GM12878 (cell line): Measurements from ENCODE around the gene RESP18. TPM values are rescaled to one million over a fixed set of nuclear protein-coding genes. Genes with fewer than 3 reads are reported as not detected.

Experiments
- ATAC-seq: fragments of 200-7000 bp; cut with Tn5 transposase; 3 replicates; pipeline ENCODE4 v1.9.1; 2020; ENCODE audit warnings: mild to moderate bottlenecking, moderate library complexity
- BruUV-seq: library from RNA; stranded (reverse); fragments of 400-500 nt; replicated peaks from 2 replicates; lab custom pipeline; 2021; lab: Mats Ljungman, UMichigan
- CTCF ChIA-PET: fragments of 300-600 bp; sonication (Branson Sonifier 250); formaldehyde crosslinking; extraction: SDS; loops from one replicate; lab custom pipeline; 2021; ENCODE audit warnings: inconsistent platforms; lab: Yijun Ruan, JAX
- POLR2A ChIA-PET: fragments of 350-600 bp; formaldehyde crosslinking; extraction: SDS; loops from one replicate; lab custom pipeline; 2021; ENCODE audit warnings: inconsistent platforms; lab: Charles Lee
- RAD21 ChIA-PET: fragments of 300-600 bp; sonication (Branson Sonifier 250); formaldehyde crosslinking; loops from one replicate; lab custom pipeline; 2023; ENCODE audit warnings: antibody characterized with exemption; ENCODE audit not compliant: unreplicated experiment; lab: Charles Lee
- SMC1A ChIA-PET: fragments of 300-600 bp; sonication (Branson Sonifier 250); formaldehyde crosslinking; loops from one replicate; lab custom pipeline; 2023; ENCODE audit not compliant: unreplicated experiment, uncharacterized antibody; lab: Charles Lee
- DNase-seq: peaks from one replicate; pipeline ENCODE4 v3.0.0-alpha.2; 2011; ENCODE audit warnings: low read depth, low spot score
- FAIRE-seq: peaks from 3 replicates; lab custom pipeline; 2011; peaks lifted over from hg19 to GRCh38; lab: Jason Lieb, UNC
- H2AFZ ChIP-seq: 2 replicates; pipeline ENCODE4 v1.6.0; 2011; ENCODE audit warnings: low read depth, low read length, control low read depth; ENCODE audit not compliant: control insufficient read depth
- H3K27ac ChIP-seq: 2 replicates; pipeline ENCODE4 v1.5.1; 2011; ENCODE audit warnings: control low read depth; ENCODE audit not compliant: control insufficient read depth, insufficient read depth
- H3K27me3 ChIP-seq, 2 experiments: replicated peaks in 1 of 2; 2 replicates each; pipeline versions ENCODE4 v1.6.0 to v1.6.1; 2011; ENCODE audit warnings: low read length in 1 of 2; ENCODE audit not compliant: control insufficient read depth in 2 of 2, insufficient read depth in 2 of 2
- H3K36me3 ChIP-seq, 2 experiments: 2 replicates each; pipeline ENCODE4 v1.5.1; 2011; ENCODE audit warnings: low read length in 1 of 2; ENCODE audit not compliant: control insufficient read depth in 2 of 2, insufficient read depth in 2 of 2
- H3K4me1 ChIP-seq: 2 replicates; pipeline ENCODE4 v1.6.1; 2011; ENCODE audit warnings: mild to moderate bottlenecking, low read length, moderate library complexity, mixed read lengths; ENCODE audit not compliant: control insufficient read depth, insufficient read depth
- H3K4me2 ChIP-seq: 2 replicates; pipeline ENCODE4 v1.6.0; 2011; ENCODE audit warnings: control low read depth; ENCODE audit not compliant: control insufficient read depth, insufficient read depth
- H3K4me3 ChIP-seq: fragments of 200-600 bp; sonication (generic); 2 replicates; pipeline ENCODE4 v1.5.1; 2016
- H3K79me2 ChIP-seq: 2 replicates; pipeline ENCODE4 v1.6.0; 2011; ENCODE audit warnings: low read length; ENCODE audit not compliant: control insufficient read depth, insufficient read depth
- H3K9ac ChIP-seq: 2 replicates; pipeline ENCODE4 v1.8.0; 2011; ENCODE audit warnings: low read length, control low read depth, mixed read lengths; ENCODE audit not compliant: control insufficient read depth, insufficient read depth
- H3K9me3 ChIP-seq: replicated peaks from 3 replicates; pipeline ENCODE4 v1.5.1; 2011; ENCODE audit warnings: mild to moderate bottlenecking, low read length; ENCODE audit not compliant: control insufficient read depth, insufficient read depth
- H4K20me1 ChIP-seq: 2 replicates; pipeline ENCODE4 v1.6.0; 2011; ENCODE audit not compliant: control insufficient read depth, insufficient read depth
- CBX3 ChIP-seq: fragments of 200-600 bp; sonication (generic); IDR thresholded peaks from 2 replicates; pipeline ENCODE4 v1.6.1; 2016; ENCODE audit warnings: low read depth, borderline replicate concordance
- CBX5 ChIP-seq: sonication (generic); IDR thresholded peaks from 2 replicates; pipeline ENCODE4 v1.6.1; 2016; ENCODE audit warnings: low read depth, moderate library complexity, mild to moderate bottlenecking, inconsistent platforms
- CHD2 ChIP-seq: IDR thresholded peaks from 2 replicates; pipeline ENCODE4 v1.6.1; 2011; ENCODE audit warnings: low read depth, low read length, improper control_type of control experiment, borderline replicate concordance
- EED ChIP-seq: sonication (generic); IDR thresholded peaks from 2 replicates; pipeline ENCODE4 v1.6.1; 2016; ENCODE audit warnings: antibody characterized with exemption, low read depth
- FOXK2 ChIP-seq: fragments of 450-650 bp; IDR thresholded peaks from 2 replicates; pipeline ENCODE4 v1.6.1; 2017; ENCODE audit warnings: mild to moderate bottlenecking, moderate library complexity
- HCFC1 ChIP-seq: fragments of 150-350 bp; IDR thresholded peaks from 2 replicates; pipeline ENCODE4 v1.6.1; 2014; ENCODE audit warnings: low read length
- JUND ChIP-seq: IDR thresholded peaks from 2 replicates; pipeline ENCODE4 v1.6.1; 2012; ENCODE audit warnings: low read depth, mild to moderate bottlenecking, low read length, improper control_type of control experiment, moderate library complexity
- KDM1A ChIP-seq: fragments of 200-600 bp; sonication (generic); IDR thresholded peaks from 2 replicates; pipeline ENCODE4 v1.6.1; 2016; ENCODE audit warnings: borderline replicate concordance
- SIX5 ChIP-seq: IDR thresholded peaks from 2 replicates; pipeline ENCODE4 v1.6.1; 2011; ENCODE audit warnings: mild to moderate bottlenecking, low read depth, low read length, moderate library complexity; ENCODE audit not compliant: severe bottlenecking
- SMC3 ChIP-seq: IDR thresholded peaks from 2 replicates; pipeline ENCODE4 v1.6.1; 2011; ENCODE audit warnings: low read length, improper control_type of control experiment, borderline replicate concordance
- SPI1 ChIP-seq: IDR thresholded peaks from 2 replicates; pipeline ENCODE4 v1.6.1; 2011; ENCODE audit warnings: low read depth, mild to moderate bottlenecking, low read length, moderate library complexity, borderline replicate concordance; ENCODE audit not compliant: insufficient read depth
- SUPT20H ChIP-seq: IDR thresholded peaks from 2 replicates; pipeline ENCODE4 v1.6.1; 2011; ENCODE audit warnings: low read depth, mild to moderate bottlenecking, low read length, moderate library complexity, borderline replicate concordance; ENCODE audit not compliant: control insufficient read depth
- TCF3 ChIP-seq: IDR thresholded peaks from 2 replicates; pipeline ENCODE4 v1.6.1; 2012; ENCODE audit warnings: low read depth, mild to moderate bottlenecking, low read length, borderline replicate concordance; ENCODE audit not compliant: insufficient read depth
- ZSCAN29 ChIP-seq: fragments of 450-650 bp; IDR thresholded peaks from 2 replicates; pipeline ENCODE4 v1.6.1; 2017; ENCODE audit warnings: mild to moderate bottlenecking, moderate library complexity
- WGBS: methylation state at CpG from one replicate; pipeline ENCODE4 v1.1.6; 2016; ENCODE audit warnings: low lambda C conversion rate; ENCODE audit not compliant: insufficient replicate concordance, insufficient coverage; ENCODE audit errors: missing lambda C conversion rate; 5-methylcytosine and 5-hydroxymethylcytosine counted together
- in situ Hi-C: fragments of 300-500 bp; cut with MboI; formaldehyde crosslinking; loops from 9 replicates; pipeline ENCODE4 v1.14.3; 2018; ENCODE audit warnings: mixed read lengths
- intact Hi-C: fragments of 100-400 bp; cut with micrococcal nuclease; formaldehyde crosslinking; loops from one replicate; pipeline ENCODE4 v1.14.2; 2022; ENCODE audit not compliant: unreplicated experiment
- polyA plus RNA-seq, 11 experiments: library from polyadenylated mRNA; depleted of rRNA in 4 of 11; unstranded in 6 of 11; stranded (reverse) in 5 of 11; fragments of >200 nt; fragmentation: Nextera tagmentation in 4 of 11; fragmentation: Illumina TruSeq in 1 of 11; extraction: Ambion mirVana in 4 of 11; extraction: Trizol in 1 of 11; gene quantifications; 1 replicate in 1 of 11; 2 replicates in 10 of 11; pipeline versions ENCODE4 v1.2.1 to v1.2.3, GENCODE V29; 2011 to 2016; ENCODE audit warnings: inconsistent platforms in 2 of 11, missing spikeins in 2 of 11, low read depth in 1 of 11
- total RNA-seq, 4 experiments: library from RNA; depleted of rRNA in 3 of 4; stranded (reverse); fragments of >200 nt in 3 of 4; fragmentation: Illumina TruSeq in 1 of 4; extraction: Trizol in 1 of 4; gene quantifications; 2 replicates each; pipeline versions ENCODE4 v1.2.1 to v1.2.3, GENCODE V29; 2013 to 2021
- TF ChIP-seq, protein P1 (sequence below): fragments of 450-650 bp; IDR thresholded peaks from 2 replicates; pipeline ENCODE4 v1.6.1; 2017; ENCODE audit warnings: mild to moderate bottlenecking, moderate library complexity
- TF ChIP-seq, protein P2 (sequence below): fragments of 450-650 bp; IDR thresholded peaks from 2 replicates; pipeline ENCODE4 v1.6.1; 2017; ENCODE audit warnings: mild to moderate bottlenecking, low read depth, inconsistent platforms; ENCODE audit not compliant: poor library complexity, severe bottlenecking
- TF ChIP-seq, protein P3 (sequence below), 3 experiments: IDR thresholded peaks in 2 of 3; conservative IDR thresholded peaks in 1 of 3; 2 replicates each; pipeline ENCODE4 v1.5.1; 2011; ENCODE audit warnings: low read depth in 3 of 3, low read length in 3 of 3, mild to moderate bottlenecking in 3 of 3, control low read depth in 2 of 3, moderate library complexity in 2 of 3, inconsistent platforms in 1 of 3, mixed read lengths in 1 of 3; ENCODE audit not compliant: control insufficient read depth in 2 of 3, insufficient read depth in 1 of 3; ENCODE audit errors: extremely low read depth in 1 of 3

Gene RESP18
- total and polyA plus RNA-seq, 10 of the 15 experiments (the other 5 are each of a cell fraction or from before 2014, with no cell fraction given): not detected

DNA sequence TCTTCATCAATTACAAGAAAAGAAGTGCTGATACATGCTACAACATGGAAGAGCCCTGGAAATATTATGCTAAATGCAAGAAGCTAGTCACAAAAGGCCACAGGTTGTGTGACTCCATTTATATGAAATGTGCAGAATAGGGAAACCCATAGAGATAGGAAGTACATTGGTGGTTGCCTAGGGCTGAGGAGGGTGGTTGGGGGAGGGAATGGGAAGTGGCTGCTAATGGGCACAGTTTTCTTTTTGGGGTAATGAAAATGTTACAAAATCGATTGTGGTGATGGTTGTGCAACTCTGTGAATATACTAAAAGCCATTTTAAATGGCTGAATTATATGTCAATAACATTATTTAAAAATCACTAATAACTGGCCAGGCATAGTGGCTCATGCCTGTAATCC lies 24.3 kb upstream of the RESP18 start:
- no peaks in the 10 kb centered on the region for H3K9me3 ChIP-seq
- no peaks in the 10 kb centered on the region for H3K4me1 ChIP-seq
- ATAC-seq (no peak), DNase-seq (no peak), FAIRE-seq (no peak)
- H3K27me3 ChIP-seq: peaks cover 0 to 2% of the 10 kb centered on the region in 2 experiments; a peak in 2 of 4 replicates
- no peak overlapping the region for H3K27ac ChIP-seq
- ChIA-PET RAD21 (no interaction called here), SMC1A (no interaction called here), CTCF (interaction anchor here (0.7 to 1.5 kb wide), 3 partner anchors 57 to 198 kb away, joined by 3 read pairs; no protein-coding TSS in a partner anchor), POLR2A (no interaction called here)
- H3K4me2 ChIP-seq: no peak overlapping the region
- H3K4me3 ChIP-seq: no peak overlapping the region
- in situ Hi-C loops: no loop called here
- no peak overlapping the region for H3K9ac ChIP-seq
- intact Hi-C loops: no loop called here
- H3K36me3 ChIP-seq: no peaks in the 10 kb centered on the region
- no peaks in the 10 kb centered on the region for H4K20me1 ChIP-seq
- TF ChIP-seq ZSCAN29 (no peak), SPI1 (no peak), JUND (no peak), CBX3 (no peak), KDM1A (no peak), SMC3 (no peak), EED (no peak), HCFC1 (no peak), FOXK2 (no peak), CBX5 (no peak), TCF3 (no peak), SIX5 (no peak), CHD2 (no peak), SUPT20H (no peak)
- TF ChIP-seq, protein P1, sequence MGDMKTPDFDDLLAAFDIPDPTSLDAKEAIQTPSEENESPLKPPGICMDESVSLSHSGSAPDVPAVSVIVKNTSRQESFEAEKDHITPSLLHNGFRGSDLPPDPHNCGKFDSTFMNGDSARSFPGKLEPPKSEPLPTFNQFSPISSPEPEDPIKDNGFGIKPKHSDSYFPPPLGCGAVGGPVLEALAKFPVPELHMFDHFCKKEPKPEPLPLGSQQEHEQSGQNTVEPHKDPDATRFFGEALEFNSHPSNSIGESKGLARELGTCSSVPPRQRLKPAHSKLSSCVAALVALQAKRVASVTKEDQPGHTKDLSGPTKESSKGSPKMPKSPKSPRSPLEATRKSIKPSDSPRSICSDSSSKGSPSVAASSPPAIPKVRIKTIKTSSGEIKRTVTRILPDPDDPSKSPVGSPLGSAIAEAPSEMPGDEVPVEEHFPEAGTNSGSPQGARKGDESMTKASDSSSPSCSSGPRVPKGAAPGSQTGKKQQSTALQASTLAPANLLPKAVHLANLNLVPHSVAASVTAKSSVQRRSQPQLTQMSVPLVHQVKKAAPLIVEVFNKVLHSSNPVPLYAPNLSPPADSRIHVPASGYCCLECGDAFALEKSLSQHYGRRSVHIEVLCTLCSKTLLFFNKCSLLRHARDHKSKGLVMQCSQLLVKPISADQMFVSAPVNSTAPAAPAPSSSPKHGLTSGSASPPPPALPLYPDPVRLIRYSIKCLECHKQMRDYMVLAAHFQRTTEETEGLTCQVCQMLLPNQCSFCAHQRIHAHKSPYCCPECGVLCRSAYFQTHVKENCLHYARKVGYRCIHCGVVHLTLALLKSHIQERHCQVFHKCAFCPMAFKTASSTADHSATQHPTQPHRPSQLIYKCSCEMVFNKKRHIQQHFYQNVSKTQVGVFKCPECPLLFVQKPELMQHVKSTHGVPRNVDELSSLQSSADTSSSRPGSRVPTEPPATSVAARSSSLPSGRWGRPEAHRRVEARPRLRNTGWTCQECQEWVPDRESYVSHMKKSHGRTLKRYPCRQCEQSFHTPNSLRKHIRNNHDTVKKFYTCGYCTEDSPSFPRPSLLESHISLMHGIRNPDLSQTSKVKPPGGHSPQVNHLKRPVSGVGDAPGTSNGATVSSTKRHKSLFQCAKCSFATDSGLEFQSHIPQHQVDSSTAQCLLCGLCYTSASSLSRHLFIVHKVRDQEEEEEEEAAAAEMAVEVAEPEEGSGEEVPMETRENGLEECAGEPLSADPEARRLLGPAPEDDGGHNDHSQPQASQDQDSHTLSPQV: no peak
- TF ChIP-seq, protein P2, sequence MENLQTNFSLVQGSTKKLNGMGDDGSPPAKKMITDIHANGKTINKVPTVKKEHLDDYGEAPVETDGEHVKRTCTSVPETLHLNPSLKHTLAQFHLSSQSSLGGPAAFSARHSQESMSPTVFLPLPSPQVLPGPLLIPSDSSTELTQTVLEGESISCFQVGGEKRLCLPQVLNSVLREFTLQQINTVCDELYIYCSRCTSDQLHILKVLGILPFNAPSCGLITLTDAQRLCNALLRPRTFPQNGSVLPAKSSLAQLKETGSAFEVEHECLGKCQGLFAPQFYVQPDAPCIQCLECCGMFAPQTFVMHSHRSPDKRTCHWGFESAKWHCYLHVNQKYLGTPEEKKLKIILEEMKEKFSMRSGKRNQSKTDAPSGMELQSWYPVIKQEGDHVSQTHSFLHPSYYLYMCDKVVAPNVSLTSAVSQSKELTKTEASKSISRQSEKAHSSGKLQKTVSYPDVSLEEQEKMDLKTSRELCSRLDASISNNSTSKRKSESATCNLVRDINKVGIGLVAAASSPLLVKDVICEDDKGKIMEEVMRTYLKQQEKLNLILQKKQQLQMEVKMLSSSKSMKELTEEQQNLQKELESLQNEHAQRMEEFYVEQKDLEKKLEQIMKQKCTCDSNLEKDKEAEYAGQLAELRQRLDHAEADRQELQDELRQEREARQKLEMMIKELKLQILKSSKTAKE: no peak
- TF ChIP-seq, protein P3, sequence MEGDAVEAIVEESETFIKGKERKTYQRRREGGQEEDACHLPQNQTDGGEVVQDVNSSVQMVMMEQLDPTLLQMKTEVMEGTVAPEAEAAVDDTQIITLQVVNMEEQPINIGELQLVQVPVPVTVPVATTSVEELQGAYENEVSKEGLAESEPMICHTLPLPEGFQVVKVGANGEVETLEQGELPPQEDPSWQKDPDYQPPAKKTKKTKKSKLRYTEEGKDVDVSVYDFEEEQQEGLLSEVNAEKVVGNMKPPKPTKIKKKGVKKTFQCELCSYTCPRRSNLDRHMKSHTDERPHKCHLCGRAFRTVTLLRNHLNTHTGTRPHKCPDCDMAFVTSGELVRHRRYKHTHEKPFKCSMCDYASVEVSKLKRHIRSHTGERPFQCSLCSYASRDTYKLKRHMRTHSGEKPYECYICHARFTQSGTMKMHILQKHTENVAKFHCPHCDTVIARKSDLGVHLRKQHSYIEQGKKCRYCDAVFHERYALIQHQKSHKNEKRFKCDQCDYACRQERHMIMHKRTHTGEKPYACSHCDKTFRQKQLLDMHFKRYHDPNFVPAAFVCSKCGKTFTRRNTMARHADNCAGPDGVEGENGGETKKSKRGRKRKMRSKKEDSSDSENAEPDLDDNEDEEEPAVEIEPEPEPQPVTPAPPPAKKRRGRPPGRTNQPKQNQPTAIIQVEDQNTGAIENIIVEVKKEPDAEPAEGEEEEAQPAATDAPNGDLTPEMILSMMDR (IDR thresholded peaks at IDR 0.05 in 2 of 3, conservative IDR thresholded peaks at IDR 0.05 in 1 of 3; ENCODE audit: control insufficient read depth in 2 of 3, extremely low read depth in 1 of 3, insufficient read depth in 1 of 3, low read depth in 3 of 3, low read length in 3 of 3): no peak
- no peaks in the 10 kb centered on the region for H3K79me2 ChIP-seq
- no peak overlapping the region for H2AFZ ChIP-seq
- no TSS peak for BruUV-seq
- WGBS: 0% methylated on average over 1 of the region's 1 CpG
